IPS-15b (cell line): ENCODE data around the gene PRDX5.
"Not testable (repeated sequence)": the region's sequence is repeated elsewhere in the genome, so short reads cannot be mapped to it uniquely, and the experiment has no call there.

Experiments
- H3K27me3 ChIP-seq: one replicate; pipeline ENCODE4 v1.6.1; 2013; ENCODE audit warnings: low read length; ENCODE audit not compliant: control insufficient read depth, insufficient read depth
- H3K36me3 ChIP-seq: one replicate; pipeline ENCODE4 v1.6.1; 2013; ENCODE audit warnings: low read length; ENCODE audit not compliant: control insufficient read depth, insufficient read depth
- H3K4me1 ChIP-seq: one replicate; pipeline ENCODE4 v1.6.1; 2013; ENCODE audit warnings: mild to moderate bottlenecking, low read length; ENCODE audit not compliant: control insufficient read depth, insufficient read depth
- H3K4me3 ChIP-seq: one replicate; pipeline ENCODE4 v1.5.1; 2013; ENCODE audit warnings: low read depth, low read length
- H3K9ac ChIP-seq: one replicate; pipeline ENCODE4 v1.6.1; 2013; ENCODE audit warnings: low read depth, mild to moderate bottlenecking, low read length
- H3K9me3 ChIP-seq: one replicate; pipeline ENCODE4 v1.6.1; 2013; ENCODE audit warnings: mild to moderate bottlenecking, low read length; ENCODE audit not compliant: control insufficient read depth, insufficient read depth

Gene PRDX5

GRCh38 chr11:64314146-64314804 lies 3.6 kb upstream of the PRDX5 start:
- H3K4me1 ChIP-seq: no peaks in the 10 kb centered on the region
- H3K9me3 ChIP-seq: no peaks in the 10 kb centered on the region
- no peak overlapping the region for H3K9ac ChIP-seq
- no peaks in the 10 kb centered on the region for H3K27me3 ChIP-seq
- H3K36me3 ChIP-seq: peaks cover 18% of the 10 kb centered on the region
- no peak overlapping the region for H3K4me3 ChIP-seq

- no peak overlapping the region for H3K4me3 ChIP-seq
- peaks cover 21% of the 10 kb centered on the region for H3K36me3 ChIP-seq
- H3K9ac ChIP-seq: no peak overlapping the region
- H3K27me3 ChIP-seq: no peaks in the 10 kb centered on the region
- no peaks in the 10 kb centered on the region for H3K9me3 ChIP-seq
- no peaks in the 10 kb centered on the region for H3K4me1 ChIP-seq
These were observed 2.9 kb upstream of the PRDX5 start for GRCh38 chr11:64314805-64315561.

- not testable (repeated sequence) for H3K4me1 ChIP-seq, H3K9me3 ChIP-seq, H3K9ac ChIP-seq, H3K27me3 ChIP-seq
- peak overlapping the region; percentile 92 for H3K4me3 ChIP-seq
- H3K36me3 ChIP-seq: peaks cover 26% of the 10 kb centered on the region
These were observed 2.0 kb upstream of the PRDX5 start for GRCh38 chr11:64315667-64316526.

- H3K4me3 ChIP-seq: peak overlapping the region; percentile 92
- peaks cover 31% of the 10 kb centered on the region for H3K36me3 ChIP-seq
- H3K4me1 ChIP-seq: no peaks in the 10 kb centered on the region
- no peaks in the 10 kb centered on the region for H3K9me3 ChIP-seq
- peak overlapping the region; percentile 87 for H3K9ac ChIP-seq
- no peaks in the 10 kb centered on the region for H3K27me3 ChIP-seq
These were observed 1.1 kb upstream of the PRDX5 start for GRCh38 chr11:64316672-64317324.

GRCh38 chr11:64317325-64317960 lies 478 bp upstream of the PRDX5 start, which contains the start of gene TRMT112:
TSS of gene TRMT112 (minus strand) at chr11:64317559. CDS start at chr11:64317526, 33 bp downstream.
- no peaks in the 10 kb centered on the region for H3K9me3 ChIP-seq
- H3K9ac ChIP-seq: peak within 1 kb of the TSS; percentile 87
- peaks cover 36% of the 10 kb centered on the region for H3K36me3 ChIP-seq
- H3K27me3 ChIP-seq: no peaks in the 10 kb centered on the region
- no peaks in the 10 kb centered on the region for H3K4me1 ChIP-seq
- H3K4me3 ChIP-seq: peak within 1 kb of the TSS; percentile 92

GRCh38 chr11:64318766-64319761 lies 1.1 kb downstream of the PRDX5 start:
- Histone ChIP-seq H3K27me3 (no peaks in the 10 kb centered on the region), H3K36me3 (peaks cover 38% of the 10 kb centered on the region), H3K4me1 (no peaks in the 10 kb centered on the region), H3K4me3 (peak overlapping the region; percentile 92), H3K9me3 (no peaks in the 10 kb centered on the region), H3K9ac (no peak overlapping the region)

GRCh38 chr11:64320556-64320955 lies 2.6 kb downstream of the PRDX5 start:
- Histone ChIP-seq H3K4me1 (no peaks in the 10 kb centered on the region), H3K4me3 (no peak overlapping the region), H3K9ac (no peak overlapping the region), H3K9me3 (no peaks in the 10 kb centered on the region), H3K36me3 (peaks cover 31% of the 10 kb centered on the region), H3K27me3 (no peaks in the 10 kb centered on the region)

GRCh38 chr11:64321026-64321425 lies 3.1 kb downstream of the PRDX5 start:
- no peaks in the 10 kb centered on the region for H3K4me1 ChIP-seq
- H3K27me3 ChIP-seq: no peaks in the 10 kb centered on the region
- no peak overlapping the region for H3K4me3 ChIP-seq
- H3K9me3 ChIP-seq: no peaks in the 10 kb centered on the region
- no peak overlapping the region for H3K9ac ChIP-seq
- peaks cover 31% of the 10 kb centered on the region for H3K36me3 ChIP-seq

- no peak overlapping the region for H3K4me3 ChIP-seq
- no peak overlapping the region for H3K9ac ChIP-seq
- H3K27me3 ChIP-seq: no peaks in the 10 kb centered on the region
- H3K36me3 ChIP-seq: peaks cover 28% of the 10 kb centered on the region
- H3K9me3 ChIP-seq: no peaks in the 10 kb centered on the region
- no peaks in the 10 kb centered on the region for H3K4me1 ChIP-seq
These were observed 3.6 kb downstream of the PRDX5 start for GRCh38 chr11:64321533-64321932.

GRCh38 chr11:64322925-64323260 lies 5.0 kb downstream of the PRDX5 start:
- H3K9ac ChIP-seq: no peak overlapping the region
- H3K4me3 ChIP-seq: no peak overlapping the region
- H3K4me1 ChIP-seq: no peaks in the 10 kb centered on the region
- no peaks in the 10 kb centered on the region for H3K9me3 ChIP-seq
- H3K36me3 ChIP-seq: peaks cover 28% of the 10 kb centered on the region
- H3K27me3 ChIP-seq: no peaks in the 10 kb centered on the region
